OCI-LY7 (cell line): Measurements from ENCODE around the gene DCAF11.
"Not testable (repeated sequence)": the region's sequence is repeated elsewhere in the genome, so short reads cannot be mapped to it uniquely, and the experiment has no call there.

Source experiments
- CTCF ChIP-seq: fragments of 200-600 bp; sonication (generic); conservative IDR thresholded peaks from 2 replicates; pipeline ENCODE4 v1.5.1; 2014; ENCODE audit warnings: mild to moderate bottlenecking, antibody characterized with exemption, low read length, moderate library complexity, mixed read lengths
- EZH2phosphoT487 ChIP-seq: fragments of 200-600 bp; sonication (generic); IDR thresholded peaks from 2 replicates; pipeline ENCODE4 v1.6.1; 2018; ENCODE audit warnings: low read depth, borderline replicate concordance, mild to moderate bottlenecking, mixed run types, antibody characterized with exemption, low read length, moderate library complexity, mixed read lengths

DNA sequence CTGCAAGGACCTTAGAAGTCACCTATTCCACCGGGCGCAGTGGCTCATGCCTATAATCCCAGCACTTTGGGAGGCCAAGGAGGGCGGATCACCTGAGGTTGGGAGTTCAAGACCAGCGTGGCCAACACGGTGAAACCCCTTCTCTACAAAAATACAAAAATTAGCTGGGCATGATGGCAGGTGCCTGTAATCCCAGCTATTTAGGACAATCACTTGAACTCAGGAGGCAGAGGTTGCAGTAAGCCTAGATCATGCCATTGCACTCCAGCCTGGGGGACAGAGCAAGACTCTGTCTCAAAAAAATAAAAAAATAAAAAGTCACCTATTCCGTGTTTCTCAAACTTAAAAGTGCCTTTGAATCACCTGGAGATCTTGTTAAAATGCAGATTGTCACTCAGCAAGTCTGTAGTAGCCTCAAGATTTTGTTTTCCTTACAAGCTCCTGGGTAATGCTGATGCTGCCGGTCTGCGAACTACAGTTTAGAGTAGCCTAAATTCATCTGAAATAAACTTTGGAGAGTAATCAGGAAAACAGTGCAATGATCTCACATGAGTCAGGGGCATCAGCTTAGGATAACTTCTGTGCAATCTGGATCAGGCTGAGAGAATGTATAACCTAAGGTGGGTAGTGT lies 8.9 kb upstream of the DCAF11 start:
- not testable (repeated sequence) for TF ChIP-seq CTCF, EZH2phosphoT487
